Lower leg skin (tissue), 4 donors: Measurements from ENCODE around the gene MSN. TPM values are rescaled to one million over a fixed set of nuclear protein-coding genes. Genes with fewer than 3 reads are reported as not detected.
"Not testable (repeated sequence)": the region's sequence is repeated elsewhere in the genome, so short reads cannot be mapped to it uniquely, and the experiment has no call there.

Experiments
- DNase-seq, 2 donors: peaks; one replicate each; pipeline ENCODE4 v3.0.0-alpha.2; 2019; ENCODE audit warnings: low spot score in 2 of 2
- H3K4me3 ChIP-seq: fragments of 200-600 bp; sonication (generic); 2 replicates; pipeline ENCODE4 v1.5.1; 2017; ENCODE audit warnings: mild to moderate bottlenecking, low read depth; ENCODE audit not compliant: poor library complexity, severe bottlenecking
- POLR2A ChIP-seq, 2 donors: fragments of 450-650 bp; IDR thresholded peaks; one replicate each; pipeline ENCODE4 v1.6.1; 2016 to 2017; ENCODE audit warnings: antibody characterized with exemption in 2 of 2, mild to moderate bottlenecking in 1 of 2, moderate library complexity in 1 of 2
- WGBS, 2 donors: methylation state at CpG; one replicate each; pipeline ENCODE4 v1.1.5; 2018; 5-methylcytosine and 5-hydroxymethylcytosine counted together
- intact Hi-C: fragments of 100-400 bp; cut with DNase I; formaldehyde crosslinking; loops from one replicate; pipeline ENCODE4 v1.15.0; 2023; ENCODE audit warnings: low total_unique reads
- total RNA-seq, 4 donors: library from RNA; depleted of rRNA; stranded (reverse); fragments of >200 nt; gene quantifications; one replicate each; pipeline ENCODE4 v1.1.0, GENCODE V29; 2016
- TF ChIP-seq, protein P1 (sequence below), 3 donors: fragments of 450-650 bp; IDR thresholded peaks; one replicate each; pipeline ENCODE4 v1.5.1; 2016; ENCODE audit warnings: antibody characterized with exemption in 3 of 3, mild to moderate bottlenecking in 3 of 3, moderate library complexity in 2 of 3

The MSN gene
- total RNA-seq, 4 donors from 2014 or later = 108 to 180 (median 120) TPM

GRCh38 chrX:65635822-65636221, 31.6 kb upstream of the MSN start:
- H3K4me3 ChIP-seq = no peak overlapping the region
- intact Hi-C loops = no loop called here
- TF ChIP-seq, protein P1, sequence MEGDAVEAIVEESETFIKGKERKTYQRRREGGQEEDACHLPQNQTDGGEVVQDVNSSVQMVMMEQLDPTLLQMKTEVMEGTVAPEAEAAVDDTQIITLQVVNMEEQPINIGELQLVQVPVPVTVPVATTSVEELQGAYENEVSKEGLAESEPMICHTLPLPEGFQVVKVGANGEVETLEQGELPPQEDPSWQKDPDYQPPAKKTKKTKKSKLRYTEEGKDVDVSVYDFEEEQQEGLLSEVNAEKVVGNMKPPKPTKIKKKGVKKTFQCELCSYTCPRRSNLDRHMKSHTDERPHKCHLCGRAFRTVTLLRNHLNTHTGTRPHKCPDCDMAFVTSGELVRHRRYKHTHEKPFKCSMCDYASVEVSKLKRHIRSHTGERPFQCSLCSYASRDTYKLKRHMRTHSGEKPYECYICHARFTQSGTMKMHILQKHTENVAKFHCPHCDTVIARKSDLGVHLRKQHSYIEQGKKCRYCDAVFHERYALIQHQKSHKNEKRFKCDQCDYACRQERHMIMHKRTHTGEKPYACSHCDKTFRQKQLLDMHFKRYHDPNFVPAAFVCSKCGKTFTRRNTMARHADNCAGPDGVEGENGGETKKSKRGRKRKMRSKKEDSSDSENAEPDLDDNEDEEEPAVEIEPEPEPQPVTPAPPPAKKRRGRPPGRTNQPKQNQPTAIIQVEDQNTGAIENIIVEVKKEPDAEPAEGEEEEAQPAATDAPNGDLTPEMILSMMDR (IDR thresholded peaks at IDR 0.05) = no peak
- no peak for TF ChIP-seq POLR2A (IDR thresholded peaks at IDR 0.05)
- 39 to 51% methylated on average over 2 of the region's 2 CpGs for WGBS, 2 donors
- DNase-seq = no peak

DNA sequence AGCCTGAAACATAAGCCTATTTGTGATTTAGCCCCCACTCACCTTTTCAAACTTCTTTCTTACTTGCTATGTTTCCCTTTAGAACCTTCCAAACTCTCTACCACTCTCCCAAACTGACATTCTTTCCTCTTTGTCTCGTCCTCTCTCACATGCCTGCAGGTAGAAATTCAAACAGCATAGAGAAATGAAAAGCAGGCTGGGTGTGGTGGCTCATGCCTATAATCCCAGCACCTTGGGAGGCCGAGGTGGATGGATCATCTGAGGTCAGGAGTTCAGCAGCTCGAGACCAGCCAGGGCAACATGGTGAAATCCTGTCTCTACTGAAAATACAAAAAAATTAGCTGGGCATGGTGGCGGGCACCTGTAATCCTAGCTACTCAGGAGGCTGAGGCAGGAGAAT, 31.2 kb upstream of the MSN start:
- H3K4me3 ChIP-seq, intact Hi-C loops, DNase-seq: not testable (repeated sequence)
- WGBS, 2 donors = 60 to 61% methylated on average over 4 of the region's 4 CpGs

DNA sequence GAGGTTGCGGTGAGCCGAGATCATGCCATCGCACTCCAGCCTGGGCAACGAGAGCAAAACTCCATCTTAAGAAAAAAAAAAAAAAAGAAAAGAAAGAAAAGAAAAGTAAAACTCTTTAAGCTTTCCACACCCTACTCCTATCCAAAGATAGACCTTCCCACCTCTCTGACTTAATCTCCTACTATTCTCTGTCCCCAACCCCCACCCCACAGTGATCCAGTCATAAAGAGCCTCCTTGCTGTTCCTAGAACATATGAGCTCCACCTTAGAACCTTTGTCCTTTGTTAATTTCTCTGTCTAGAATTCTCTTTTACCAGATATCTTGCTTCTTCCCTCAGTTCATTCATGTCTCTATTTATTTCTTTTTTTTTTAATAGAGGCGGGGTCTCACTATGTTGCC, 30.1 kb upstream of the MSN start:
- H3K4me3 ChIP-seq = no peak overlapping the region
- intact Hi-C loops = no loop called here
- no peak for DNase-seq
- 95 to 96% methylated on average over 5 of the region's 5 CpGs for WGBS, 2 donors
- TF ChIP-seq, protein P1 (IDR thresholded peaks at IDR 0.05) = no peak

GRCh38 chrX:65642914-65643491, 24.5 kb upstream of the MSN start:
- DNase-seq = no peak
- intact Hi-C loops = no loop called here
- H3K4me3 ChIP-seq = no peak overlapping the region
- 24 to 25% methylated on average over 3 of the region's 3 CpGs for WGBS, 2 donors
- TF ChIP-seq POLR2A (IDR thresholded peaks at IDR 0.05) = no peak
- TF ChIP-seq, protein P1 (IDR thresholded peaks at IDR 0.05) = no peak

DNA sequence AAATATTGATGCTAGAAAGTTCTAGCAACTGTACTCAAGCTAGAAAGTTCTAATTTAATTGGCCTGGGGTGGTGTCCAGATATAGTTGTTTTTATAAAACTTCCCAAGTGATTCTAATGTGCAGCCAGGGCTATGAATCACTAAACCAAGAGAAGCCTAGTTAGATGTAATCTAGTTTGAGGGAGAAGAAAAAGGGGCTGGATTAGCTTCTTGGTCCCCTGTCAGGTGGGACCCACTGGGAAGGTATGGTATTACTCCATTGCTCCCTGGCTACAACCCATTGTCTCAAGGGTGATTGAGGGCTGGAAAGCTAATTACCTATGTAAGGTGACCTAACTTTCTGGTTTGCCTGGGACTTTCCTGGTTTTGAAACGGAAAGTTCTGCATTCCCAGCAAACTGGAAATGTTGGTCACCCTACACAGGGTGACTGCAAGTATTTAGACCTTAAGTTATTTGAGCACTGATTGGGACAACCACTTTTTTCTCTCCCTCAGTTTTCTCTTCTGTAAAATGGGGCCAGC, 23.9 kb upstream of the MSN start:
- intact Hi-C loops = no loop called here
- 15 to 65% methylated on average over 1 of the region's 1 CpG for WGBS, 2 donors
- DNase-seq = no peak
- no peak overlapping the region for H3K4me3 ChIP-seq
- no peak for TF ChIP-seq POLR2A (IDR thresholded peaks at IDR 0.05)
- TF ChIP-seq, protein P1 (IDR thresholded peaks at IDR 0.05) = no peak

GRCh38 chrX:65644621-65645289, 22.7 kb upstream of the MSN start:
- H3K4me3 ChIP-seq = no peak overlapping the region
- intact Hi-C loops = no loop called here
- peak; percentile 80 to 96 for DNase-seq
- 14 to 27% methylated on average over 1 of the region's 1 CpG for WGBS, 2 donors
- TF ChIP-seq, protein P1 (IDR thresholded peaks at IDR 0.05) = no peak
- no peak for TF ChIP-seq POLR2A (IDR thresholded peaks at IDR 0.05)
